ENCODE results near the gene ZBTB45. TPM values are rescaled to one million over a fixed set of nuclear protein-coding genes. Genes with fewer than 3 reads are reported as not detected.

The ZBTB45 gene
- total and polyA plus RNA-seq, 9 of the 15 experiments (the other 6 are each of a cell fraction or from before 2014, with no cell fraction given), result 0.08 to 16.1 (median 1.8) TPM

DNA sequence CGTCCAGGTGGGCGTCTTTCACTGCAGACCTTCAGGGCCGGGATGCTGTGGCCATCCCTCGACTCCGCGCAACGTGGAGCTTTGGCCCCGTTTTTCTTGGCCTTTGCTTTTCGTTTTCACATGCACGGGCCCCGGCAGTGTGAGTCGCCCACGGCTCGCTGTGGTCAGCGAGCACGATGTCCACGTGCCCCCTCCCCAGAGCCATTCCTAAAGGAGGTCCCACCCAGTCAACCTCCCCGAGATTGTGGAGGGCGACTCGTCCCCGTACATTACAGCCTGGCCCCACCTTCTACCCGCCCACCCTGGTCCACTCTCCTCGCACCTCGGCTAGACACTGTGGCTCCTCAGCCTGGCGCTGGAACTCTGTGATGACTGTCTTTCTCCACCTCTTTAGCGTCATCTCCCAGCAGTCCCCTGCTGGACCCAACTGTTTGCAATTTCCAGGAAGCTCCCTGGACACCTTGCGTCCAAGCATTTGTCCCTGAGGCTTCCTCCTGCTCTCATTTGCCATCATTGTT lies 43.1 kb downstream of the ZBTB45 start (continued):
- TF ChIP-seq, protein P1, sequence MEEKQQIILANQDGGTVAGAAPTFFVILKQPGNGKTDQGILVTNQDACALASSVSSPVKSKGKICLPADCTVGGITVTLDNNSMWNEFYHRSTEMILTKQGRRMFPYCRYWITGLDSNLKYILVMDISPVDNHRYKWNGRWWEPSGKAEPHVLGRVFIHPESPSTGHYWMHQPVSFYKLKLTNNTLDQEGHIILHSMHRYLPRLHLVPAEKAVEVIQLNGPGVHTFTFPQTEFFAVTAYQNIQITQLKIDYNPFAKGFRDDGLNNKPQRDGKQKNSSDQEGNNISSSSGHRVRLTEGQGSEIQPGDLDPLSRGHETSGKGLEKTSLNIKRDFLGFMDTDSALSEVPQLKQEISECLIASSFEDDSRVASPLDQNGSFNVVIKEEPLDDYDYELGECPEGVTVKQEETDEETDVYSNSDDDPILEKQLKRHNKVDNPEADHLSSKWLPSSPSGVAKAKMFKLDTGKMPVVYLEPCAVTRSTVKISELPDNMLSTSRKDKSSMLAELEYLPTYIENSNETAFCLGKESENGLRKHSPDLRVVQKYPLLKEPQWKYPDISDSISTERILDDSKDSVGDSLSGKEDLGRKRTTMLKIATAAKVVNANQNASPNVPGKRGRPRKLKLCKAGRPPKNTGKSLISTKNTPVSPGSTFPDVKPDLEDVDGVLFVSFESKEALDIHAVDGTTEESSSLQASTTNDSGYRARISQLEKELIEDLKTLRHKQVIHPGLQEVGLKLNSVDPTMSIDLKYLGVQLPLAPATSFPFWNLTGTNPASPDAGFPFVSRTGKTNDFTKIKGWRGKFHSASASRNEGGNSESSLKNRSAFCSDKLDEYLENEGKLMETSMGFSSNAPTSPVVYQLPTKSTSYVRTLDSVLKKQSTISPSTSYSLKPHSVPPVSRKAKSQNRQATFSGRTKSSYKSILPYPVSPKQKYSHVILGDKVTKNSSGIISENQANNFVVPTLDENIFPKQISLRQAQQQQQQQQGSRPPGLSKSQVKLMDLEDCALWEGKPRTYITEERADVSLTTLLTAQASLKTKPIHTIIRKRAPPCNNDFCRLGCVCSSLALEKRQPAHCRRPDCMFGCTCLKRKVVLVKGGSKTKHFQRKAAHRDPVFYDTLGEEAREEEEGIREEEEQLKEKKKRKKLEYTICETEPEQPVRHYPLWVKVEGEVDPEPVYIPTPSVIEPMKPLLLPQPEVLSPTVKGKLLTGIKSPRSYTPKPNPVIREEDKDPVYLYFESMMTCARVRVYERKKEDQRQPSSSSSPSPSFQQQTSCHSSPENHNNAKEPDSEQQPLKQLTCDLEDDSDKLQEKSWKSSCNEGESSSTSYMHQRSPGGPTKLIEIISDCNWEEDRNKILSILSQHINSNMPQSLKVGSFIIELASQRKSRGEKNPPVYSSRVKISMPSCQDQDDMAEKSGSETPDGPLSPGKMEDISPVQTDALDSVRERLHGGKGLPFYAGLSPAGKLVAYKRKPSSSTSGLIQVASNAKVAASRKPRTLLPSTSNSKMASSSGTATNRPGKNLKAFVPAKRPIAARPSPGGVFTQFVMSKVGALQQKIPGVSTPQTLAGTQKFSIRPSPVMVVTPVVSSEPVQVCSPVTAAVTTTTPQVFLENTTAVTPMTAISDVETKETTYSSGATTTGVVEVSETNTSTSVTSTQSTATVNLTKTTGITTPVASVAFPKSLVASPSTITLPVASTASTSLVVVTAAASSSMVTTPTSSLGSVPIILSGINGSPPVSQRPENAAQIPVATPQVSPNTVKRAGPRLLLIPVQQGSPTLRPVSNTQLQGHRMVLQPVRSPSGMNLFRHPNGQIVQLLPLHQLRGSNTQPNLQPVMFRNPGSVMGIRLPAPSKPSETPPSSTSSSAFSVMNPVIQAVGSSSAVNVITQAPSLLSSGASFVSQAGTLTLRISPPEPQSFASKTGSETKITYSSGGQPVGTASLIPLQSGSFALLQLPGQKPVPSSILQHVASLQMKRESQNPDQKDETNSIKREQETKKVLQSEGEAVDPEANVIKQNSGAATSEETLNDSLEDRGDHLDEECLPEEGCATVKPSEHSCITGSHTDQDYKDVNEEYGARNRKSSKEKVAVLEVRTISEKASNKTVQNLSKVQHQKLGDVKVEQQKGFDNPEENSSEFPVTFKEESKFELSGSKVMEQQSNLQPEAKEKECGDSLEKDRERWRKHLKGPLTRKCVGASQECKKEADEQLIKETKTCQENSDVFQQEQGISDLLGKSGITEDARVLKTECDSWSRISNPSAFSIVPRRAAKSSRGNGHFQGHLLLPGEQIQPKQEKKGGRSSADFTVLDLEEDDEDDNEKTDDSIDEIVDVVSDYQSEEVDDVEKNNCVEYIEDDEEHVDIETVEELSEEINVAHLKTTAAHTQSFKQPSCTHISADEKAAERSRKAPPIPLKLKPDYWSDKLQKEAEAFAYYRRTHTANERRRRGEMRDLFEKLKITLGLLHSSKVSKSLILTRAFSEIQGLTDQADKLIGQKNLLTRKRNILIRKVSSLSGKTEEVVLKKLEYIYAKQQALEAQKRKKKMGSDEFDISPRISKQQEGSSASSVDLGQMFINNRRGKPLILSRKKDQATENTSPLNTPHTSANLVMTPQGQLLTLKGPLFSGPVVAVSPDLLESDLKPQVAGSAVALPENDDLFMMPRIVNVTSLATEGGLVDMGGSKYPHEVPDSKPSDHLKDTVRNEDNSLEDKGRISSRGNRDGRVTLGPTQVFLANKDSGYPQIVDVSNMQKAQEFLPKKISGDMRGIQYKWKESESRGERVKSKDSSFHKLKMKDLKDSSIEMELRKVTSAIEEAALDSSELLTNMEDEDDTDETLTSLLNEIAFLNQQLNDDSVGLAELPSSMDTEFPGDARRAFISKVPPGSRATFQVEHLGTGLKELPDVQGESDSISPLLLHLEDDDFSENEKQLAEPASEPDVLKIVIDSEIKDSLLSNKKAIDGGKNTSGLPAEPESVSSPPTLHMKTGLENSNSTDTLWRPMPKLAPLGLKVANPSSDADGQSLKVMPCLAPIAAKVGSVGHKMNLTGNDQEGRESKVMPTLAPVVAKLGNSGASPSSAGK (IDR thresholded peaks at IDR 0.05), result peak; percentile 83
- peak; percentile 10 for TF ChIP-seq SUPT5H (IDR thresholded peaks at IDR 0.05)
- 0 out of 2 replicates have a peak, but pooled peaks have one; percentile 19 for TF ChIP-seq GTF2E2 (tag; IDR thresholded peaks at IDR 0.05)
- TF ChIP-seq, protein P2, sequence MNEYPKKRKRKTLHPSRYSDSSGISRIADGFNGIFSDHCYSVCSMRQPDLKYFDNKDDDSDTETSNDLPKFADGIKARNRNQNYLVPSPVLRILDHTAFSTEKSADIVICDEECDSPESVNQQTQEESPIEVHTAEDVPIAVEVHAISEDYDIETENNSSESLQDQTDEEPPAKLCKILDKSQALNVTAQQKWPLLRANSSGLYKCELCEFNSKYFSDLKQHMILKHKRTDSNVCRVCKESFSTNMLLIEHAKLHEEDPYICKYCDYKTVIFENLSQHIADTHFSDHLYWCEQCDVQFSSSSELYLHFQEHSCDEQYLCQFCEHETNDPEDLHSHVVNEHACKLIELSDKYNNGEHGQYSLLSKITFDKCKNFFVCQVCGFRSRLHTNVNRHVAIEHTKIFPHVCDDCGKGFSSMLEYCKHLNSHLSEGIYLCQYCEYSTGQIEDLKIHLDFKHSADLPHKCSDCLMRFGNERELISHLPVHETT (CRISPR knock-in tag; conservative IDR thresholded peaks at IDR 0.05 in 1 of 2, IDR thresholded peaks at IDR 0.05 in 1 of 2), result no peak
- 0 out of 2 replicates have a peak, but pooled peaks have one; percentile 18 for TF ChIP-seq ZNF212 (CRISPR knock-in tag; IDR thresholded peaks at IDR 0.05)
- TF ChIP-seq, protein P3, sequence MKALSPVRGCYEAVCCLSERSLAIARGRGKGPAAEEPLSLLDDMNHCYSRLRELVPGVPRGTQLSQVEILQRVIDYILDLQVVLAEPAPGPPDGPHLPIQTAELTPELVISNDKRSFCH (CRISPR knock-in tag; IDR thresholded peaks at IDR 0.05), result no peak
- TF ChIP-seq, protein P3 (tag; IDR thresholded peaks at IDR 0.05), result 0 out of 2 replicates have a peak, but pooled peaks have one; percentile 3
- 0 out of 2 replicates have a peak, but pooled peaks have one; percentile 53 for TF ChIP-seq RUNX1 (IDR thresholded peaks at IDR 0.05; ENCODE audit: low read depth)
- TF ChIP-seq ZNF311 (CRISPR knock-in tag; IDR thresholded peaks at IDR 0.05), result 0 out of 2 replicates have a peak, but pooled peaks have one; percentile 26
- TF ChIP-seq ZNF764 (CRISPR knock-in tag; IDR thresholded peaks at IDR 0.05; ENCODE audit: low read depth), result 0 out of 2 replicates have a peak, but pooled peaks have one; percentile 11
- TF ChIP-seq RCOR1 (IDR thresholded peaks at IDR 0.05; ENCODE audit: borderline replicate concordance in 1 of 2, low read depth in 2 of 2, low read length in 2 of 2), result 0 out of 4 replicates have a peak, but pooled peaks of 1 of the 2 experiments have one; percentile 8
- peak; percentile 69 for TF ChIP-seq RBFOX2 (IDR thresholded peaks at IDR 0.05; ENCODE audit: low read depth, low read length)
- TF ChIP-seq MEIS2 (IDR thresholded peaks at IDR 0.05; ENCODE audit: partially characterized antibody), result no peak
- 0 out of 2 replicates have a peak, but pooled peaks have one; percentile 9 for TF ChIP-seq ZNF717 (CRISPR knock-in tag; IDR thresholded peaks at IDR 0.05)
- no peak for TF ChIP-seq ZNF695 (CRISPR knock-in tag; IDR thresholded peaks at IDR 0.05)

Measured in K562 (cell line).